ENCODE measurements around the gene MYBPC3.

The MYBPC3 gene

DNA sequence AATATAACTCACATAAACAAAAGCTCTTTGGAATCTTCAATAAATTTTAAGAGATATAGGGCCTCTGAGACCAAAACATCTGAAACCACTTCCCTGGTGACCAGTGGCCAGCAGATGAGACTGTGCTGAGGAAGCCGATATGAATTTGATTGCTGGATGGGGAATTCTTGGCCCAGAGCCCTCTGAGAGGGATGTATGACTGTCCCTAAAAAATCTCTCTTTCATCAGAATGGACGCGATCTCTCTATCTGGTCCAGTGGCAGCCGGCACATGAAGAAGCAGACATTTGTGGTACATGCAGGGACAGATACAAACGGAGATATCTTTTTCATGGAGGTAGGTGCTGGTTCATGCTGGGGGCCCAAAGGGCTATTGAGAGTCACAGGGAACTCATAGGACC, 37.5 kb downstream of the MYBPC3 start:
- DNase-seq = no peak

DNA sequence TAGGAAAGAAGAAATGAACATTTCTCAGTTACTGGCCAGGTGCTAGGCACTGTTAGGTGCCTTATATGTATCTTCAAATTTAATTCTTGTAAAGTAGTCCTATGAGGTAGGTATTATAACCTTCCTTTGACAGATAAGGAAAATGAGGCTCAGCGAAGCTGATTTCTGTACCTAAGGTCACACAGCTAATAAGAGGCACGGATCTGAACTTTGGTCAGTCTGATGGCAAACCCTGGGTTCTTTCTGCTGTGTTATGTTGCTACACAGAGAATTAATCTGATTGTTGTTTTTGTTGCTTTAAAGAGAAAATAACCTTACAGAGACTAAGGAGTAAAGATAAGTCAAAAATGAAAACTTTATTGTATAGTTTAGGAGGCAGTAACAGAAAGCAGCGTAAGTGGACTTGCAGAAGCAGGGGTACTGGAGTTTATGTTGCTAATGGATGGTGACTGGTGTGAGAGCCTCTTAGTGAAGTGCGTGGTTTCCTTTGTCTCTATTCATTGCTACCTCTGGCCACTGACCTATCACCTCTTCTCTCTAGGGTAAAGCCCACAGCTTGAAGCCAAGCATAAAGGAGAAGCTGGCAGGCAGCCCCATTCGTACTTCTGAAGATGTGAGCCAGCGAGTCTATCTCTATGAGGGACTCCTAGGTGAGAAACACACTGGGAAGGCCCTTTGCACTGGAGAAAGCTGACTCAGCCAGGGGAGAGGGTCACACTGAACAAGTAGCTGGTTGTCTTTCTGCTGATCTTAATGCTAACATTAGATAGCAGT, 44.3 kb downstream of the MYBPC3 start:
- no peak for DNase-seq

DNA sequence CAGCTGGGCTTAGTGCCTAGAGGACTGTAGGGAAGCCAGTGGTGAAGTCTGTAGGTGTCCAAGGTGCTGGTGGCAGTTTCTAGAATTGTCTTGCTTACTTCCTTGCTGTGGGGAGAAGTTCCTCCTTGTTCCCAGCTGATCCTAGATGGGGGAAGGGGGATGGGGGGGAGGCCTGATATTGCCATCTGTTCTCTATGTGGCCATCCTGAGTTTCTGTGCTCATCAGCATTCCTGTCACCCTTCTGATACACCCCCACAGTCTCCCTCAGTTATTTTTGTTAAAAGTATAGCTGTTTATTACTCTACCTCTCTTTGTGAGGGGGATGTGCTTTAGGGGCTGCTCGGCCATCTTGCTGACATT, 46.0 kb downstream of the MYBPC3 start:
- no peak for DNase-seq

DNA sequence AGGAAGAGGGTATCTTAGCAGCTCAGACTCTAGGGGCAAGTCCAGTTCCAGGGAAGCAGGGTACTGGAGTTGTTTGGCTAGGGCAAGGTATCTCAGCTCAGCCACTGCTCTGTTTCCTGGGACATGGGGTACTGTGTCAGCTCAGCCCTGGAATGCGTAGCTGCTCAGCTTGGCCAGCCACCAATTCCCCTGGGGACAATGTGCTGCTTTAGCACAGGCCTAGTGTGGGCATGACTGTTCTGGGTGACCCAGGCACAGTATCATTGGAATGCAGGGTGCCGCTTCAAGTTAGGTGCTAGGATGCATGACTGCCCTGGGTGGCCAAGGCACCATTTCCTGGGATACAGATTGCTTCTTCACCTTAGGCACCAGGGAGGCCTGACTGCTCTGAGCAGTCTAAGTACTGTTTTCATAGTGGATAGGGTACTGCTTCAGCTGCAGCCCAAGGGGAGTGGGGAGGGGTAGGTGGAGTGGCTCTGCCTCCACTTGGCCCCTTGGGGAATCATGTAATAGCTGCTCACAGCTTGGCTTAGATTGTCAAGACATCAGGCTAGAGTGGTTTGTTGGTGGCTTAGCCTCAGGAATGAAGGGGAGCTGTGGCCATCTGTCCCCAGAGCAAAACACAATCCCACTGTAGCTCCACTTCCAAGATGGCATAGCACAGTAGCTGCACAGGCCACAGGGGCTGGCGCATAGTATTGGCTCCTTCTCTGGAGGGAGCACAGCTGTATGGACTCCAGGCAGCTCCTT, 46.6 kb downstream of the MYBPC3 start:
- no peak for DNase-seq

DNA sequence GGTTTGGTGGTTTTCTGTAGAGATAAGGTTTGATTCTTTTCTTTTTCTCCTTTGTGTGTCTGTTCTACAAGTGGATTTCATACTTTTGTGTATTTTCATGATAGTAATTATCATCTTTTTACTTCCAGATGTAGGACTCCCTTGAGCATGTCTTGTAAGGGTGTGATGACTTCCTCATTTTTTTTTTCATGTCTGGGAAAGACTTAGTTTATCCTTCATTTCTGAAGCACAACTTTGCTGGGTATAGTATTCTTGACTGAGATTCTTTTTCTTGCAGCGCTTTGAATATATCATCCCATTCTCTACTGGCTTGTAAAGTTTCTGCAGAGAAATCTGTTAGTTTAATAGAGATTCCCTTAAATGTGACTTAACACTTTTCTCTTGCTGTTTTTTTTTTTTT, 49.6 kb downstream of the MYBPC3 start:
- DNase-seq = no peak

DNA sequence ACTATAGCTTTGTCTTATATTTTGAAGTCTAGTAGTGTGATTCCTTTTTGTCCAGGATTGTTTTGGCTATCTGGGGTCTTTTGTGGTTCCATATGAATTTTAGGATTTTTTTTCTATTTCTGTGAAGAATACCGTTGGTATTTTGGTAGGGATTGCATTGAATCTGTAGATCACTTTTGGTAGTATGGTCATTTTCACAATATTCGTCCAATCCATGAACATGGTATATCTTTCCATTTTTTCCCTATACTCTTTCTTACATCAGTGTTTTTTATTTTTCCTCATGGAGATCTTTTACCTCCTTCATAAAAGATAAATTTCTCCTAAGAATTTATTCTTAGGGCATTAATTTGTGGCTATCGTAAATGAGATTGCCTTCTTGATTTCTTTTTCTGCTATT, 53.4 kb downstream of the MYBPC3 start:
- DNase-seq = no peak

DNA sequence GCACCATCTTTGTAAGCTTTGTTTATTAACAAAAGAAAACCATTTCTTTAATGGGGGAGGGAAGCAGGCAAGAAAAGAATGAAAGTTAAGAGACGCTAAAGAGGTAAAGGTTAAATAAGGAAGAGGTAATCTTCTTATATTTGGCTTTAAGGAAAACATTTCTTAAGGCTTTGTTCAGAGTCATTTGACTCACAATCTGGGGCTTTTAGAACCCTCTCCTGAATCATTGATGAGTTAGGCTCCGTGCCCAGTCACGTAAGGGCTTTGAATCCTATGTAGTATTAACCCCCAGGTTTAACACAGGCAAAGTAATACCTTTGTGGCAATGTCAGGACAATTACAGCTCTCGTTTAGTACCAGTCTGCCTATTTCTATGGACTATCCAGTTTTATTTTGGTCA, 56.5 kb downstream of the MYBPC3 start:
- no peak for DNase-seq

DNA sequence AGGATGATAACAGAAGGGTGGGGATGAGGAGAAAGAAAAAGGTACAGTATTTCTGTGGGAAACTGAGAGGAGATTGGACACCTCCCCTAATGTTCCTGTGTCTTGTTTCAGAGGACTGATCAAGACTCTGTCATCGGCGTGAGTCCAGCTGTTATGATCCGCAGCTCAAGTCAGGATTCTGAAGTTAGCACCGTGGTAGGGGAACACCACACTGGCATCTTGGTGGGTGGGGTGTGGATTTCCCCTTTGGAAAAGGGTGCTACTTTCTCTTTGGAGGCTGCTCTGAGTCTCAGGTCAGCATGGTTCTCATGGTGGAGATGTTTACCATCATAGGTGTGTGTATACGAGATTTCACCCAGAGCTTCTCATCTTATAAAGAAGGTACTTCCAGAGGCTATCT, 57.1 kb downstream of the MYBPC3 start:
- no peak for DNase-seq

GRCh38 chr11:47289856-47290255, 62.6 kb downstream of the MYBPC3 start:
- DNase-seq = no peak

DNA sequence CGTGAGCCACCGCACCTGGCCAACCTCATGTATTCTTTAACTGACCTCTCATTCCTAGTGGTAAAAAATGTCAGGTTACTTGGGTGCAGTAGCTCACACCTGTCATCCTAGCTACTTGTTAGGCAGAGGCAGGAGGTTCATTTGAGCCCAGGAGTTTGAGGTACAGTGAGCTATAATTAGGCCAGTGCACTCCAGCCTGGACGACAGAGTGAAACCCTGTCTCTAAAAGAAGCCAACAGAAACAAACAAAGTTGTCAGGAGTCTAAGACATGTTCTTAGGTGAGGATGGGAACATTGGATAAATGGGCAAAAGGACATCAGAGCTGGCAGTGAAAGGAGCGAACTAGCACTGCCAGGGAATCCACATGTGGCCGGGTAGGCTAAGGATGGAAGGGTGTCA, 64.4 kb downstream of the MYBPC3 start:
- no peak for DNase-seq

- no peak for DNase-seq
These were observed 66.3 kb downstream of the MYBPC3 start for GRCh38 chr11:47285969-47286770.

GRCh38 chr11:47284151-47284550, 68.4 kb downstream of the MYBPC3 start:
- no peak for DNase-seq

GRCh38 chr11:47282462-47282861, 70.0 kb downstream of the MYBPC3 start:
- DNase-seq = no peak
